Retinal pigment epithelial cell (primary cell): ENCODE data around the gene FAM193A.

Experiments used
- DNase-seq: peaks from one replicate; pipeline ENCODE4 v3.0.0-alpha.2; 2010; ENCODE audit warnings: low read depth
- H3K4me3 ChIP-seq: 2 replicates; pipeline ENCODE4 v1.5.1; 2011; ENCODE audit warnings: mild to moderate bottlenecking, low read length, control low read depth, moderate library complexity
- TF ChIP-seq, protein P1 (sequence below): conservative IDR thresholded peaks from 2 replicates; pipeline ENCODE4 v1.5.1; 2011; ENCODE audit warnings: low read depth, low read length, control low read depth, inconsistent platforms

The FAM193A gene

DNA sequence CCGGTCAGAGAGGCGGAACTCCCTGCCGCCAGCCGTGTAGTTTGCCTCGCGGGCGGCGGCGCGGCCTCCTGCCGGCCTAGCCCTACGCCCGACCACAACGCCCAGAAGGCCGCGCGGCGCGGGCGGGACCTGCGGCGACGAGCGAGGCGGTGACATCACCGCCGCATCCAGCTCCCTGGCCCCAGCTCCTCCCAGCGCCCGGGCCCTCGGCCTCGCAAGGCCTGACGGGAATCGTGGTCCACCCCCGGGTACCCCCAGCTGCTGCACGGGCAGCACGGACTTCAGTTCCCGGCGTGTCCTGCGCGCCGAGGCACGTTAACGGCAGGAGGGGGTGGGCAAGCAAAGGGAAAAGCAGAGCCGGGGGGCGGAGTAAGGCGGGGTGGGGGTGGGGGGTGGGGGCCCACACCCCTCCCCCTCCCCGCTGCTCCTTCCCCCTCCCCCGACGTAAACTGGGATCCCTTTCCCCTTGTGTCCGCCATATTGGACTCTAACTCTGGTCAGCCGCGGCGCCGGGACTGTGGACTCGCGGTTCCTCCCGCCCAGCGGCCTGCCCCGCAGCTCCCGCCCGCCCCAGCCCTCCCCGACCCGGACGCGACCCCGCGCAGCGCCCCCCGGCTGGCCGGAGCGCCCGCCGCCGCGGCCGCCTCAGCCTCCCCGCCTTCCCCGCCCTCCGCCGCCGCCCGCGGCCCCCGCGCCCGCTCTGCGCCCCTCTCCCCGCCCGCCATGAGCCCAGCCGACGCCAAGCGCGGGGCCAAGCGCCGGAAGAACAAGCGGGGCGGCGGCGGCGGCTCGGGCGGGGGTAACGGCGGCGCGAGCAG is at the start of gene FAM193A:
FAM193A (plus strand) TSS at position 455 of the 818 bp plus-strand sequence; CDS start at position 724, 269 bp downstream.
- peak within 1 kb of the TSS; percentile 77 for H3K4me3 ChIP-seq
- peak; percentile 98 for DNase-seq
- TF ChIP-seq, protein P1, sequence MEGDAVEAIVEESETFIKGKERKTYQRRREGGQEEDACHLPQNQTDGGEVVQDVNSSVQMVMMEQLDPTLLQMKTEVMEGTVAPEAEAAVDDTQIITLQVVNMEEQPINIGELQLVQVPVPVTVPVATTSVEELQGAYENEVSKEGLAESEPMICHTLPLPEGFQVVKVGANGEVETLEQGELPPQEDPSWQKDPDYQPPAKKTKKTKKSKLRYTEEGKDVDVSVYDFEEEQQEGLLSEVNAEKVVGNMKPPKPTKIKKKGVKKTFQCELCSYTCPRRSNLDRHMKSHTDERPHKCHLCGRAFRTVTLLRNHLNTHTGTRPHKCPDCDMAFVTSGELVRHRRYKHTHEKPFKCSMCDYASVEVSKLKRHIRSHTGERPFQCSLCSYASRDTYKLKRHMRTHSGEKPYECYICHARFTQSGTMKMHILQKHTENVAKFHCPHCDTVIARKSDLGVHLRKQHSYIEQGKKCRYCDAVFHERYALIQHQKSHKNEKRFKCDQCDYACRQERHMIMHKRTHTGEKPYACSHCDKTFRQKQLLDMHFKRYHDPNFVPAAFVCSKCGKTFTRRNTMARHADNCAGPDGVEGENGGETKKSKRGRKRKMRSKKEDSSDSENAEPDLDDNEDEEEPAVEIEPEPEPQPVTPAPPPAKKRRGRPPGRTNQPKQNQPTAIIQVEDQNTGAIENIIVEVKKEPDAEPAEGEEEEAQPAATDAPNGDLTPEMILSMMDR, result no peak

- no peak for DNase-seq
- H3K4me3 ChIP-seq, result no peak overlapping the region
- TF ChIP-seq, protein P1, result no peak
These were observed 49.5 kb upstream of the FAM193A start for GRCh38 chr4:2486981-2487380.

DNA sequence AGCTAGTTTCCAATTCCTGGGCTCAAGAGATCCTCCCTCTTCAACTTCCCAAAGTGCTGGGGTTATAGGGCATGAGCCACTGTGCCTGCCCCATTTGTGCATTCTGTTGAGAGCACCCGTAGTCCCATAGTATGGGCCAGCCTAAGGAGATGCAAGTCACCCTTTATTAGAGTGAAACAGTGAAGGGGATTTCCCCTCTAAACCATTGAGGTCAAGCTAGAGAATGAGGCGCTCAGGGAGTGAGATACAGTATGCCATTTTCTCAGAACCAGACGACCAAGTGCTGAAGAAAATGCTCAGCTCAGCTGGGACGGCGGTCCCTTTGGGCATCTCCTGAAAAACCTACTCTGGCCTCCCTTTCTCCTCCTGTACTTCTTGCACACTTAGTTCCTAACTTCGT is 48.8 kb upstream of the FAM193A start:
- no peak overlapping the region for H3K4me3 ChIP-seq
- DNase-seq, result no peak
- TF ChIP-seq, protein P1, result no peak

GRCh38 chr4:2489081-2489805 is 47.2 kb upstream of the FAM193A start:
- DNase-seq, result no peak
- TF ChIP-seq, protein P1, result no peak
- no peak overlapping the region for H3K4me3 ChIP-seq

GRCh38 chr4:2489841-2490552 is 46.5 kb upstream of the FAM193A start:
- no peak for DNase-seq
- TF ChIP-seq, protein P1, result no peak
- H3K4me3 ChIP-seq, result no peak overlapping the region

DNA sequence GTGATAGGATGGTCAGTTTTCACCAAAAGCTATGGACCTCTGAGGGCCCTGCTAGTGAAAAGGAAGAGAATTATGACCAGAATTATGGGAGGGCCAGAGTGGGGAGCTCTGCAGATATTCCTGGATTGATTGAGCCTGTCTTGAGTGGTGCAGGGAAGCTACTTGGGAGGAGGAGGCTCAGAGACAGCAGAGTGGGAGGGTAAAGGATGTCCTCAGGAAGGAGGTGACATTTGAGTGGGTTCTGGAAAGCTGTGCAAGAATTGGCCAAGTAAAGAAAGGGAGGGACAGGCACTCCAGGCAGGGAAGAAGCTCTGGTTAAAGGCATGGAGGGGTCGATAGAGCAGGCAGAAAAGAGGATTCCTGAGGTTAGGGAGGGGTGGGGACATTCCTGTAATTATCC is 43.5 kb upstream of the FAM193A start:
- no peak overlapping the region for H3K4me3 ChIP-seq
- no peak for DNase-seq
- TF ChIP-seq, protein P1, result no peak
